DMS53 treated with DMSO at 0.1 percent for 48 hours (cell line): ENCODE measurements around the gene AAMP.

ENCODE experiments used
- DNase-seq: peaks from one replicate; lab custom pipeline; 2025; ENCODE audit not compliant: unreplicated experiment; lab: John Stamatoyannopoulos, UW

The AAMP gene

DNA sequence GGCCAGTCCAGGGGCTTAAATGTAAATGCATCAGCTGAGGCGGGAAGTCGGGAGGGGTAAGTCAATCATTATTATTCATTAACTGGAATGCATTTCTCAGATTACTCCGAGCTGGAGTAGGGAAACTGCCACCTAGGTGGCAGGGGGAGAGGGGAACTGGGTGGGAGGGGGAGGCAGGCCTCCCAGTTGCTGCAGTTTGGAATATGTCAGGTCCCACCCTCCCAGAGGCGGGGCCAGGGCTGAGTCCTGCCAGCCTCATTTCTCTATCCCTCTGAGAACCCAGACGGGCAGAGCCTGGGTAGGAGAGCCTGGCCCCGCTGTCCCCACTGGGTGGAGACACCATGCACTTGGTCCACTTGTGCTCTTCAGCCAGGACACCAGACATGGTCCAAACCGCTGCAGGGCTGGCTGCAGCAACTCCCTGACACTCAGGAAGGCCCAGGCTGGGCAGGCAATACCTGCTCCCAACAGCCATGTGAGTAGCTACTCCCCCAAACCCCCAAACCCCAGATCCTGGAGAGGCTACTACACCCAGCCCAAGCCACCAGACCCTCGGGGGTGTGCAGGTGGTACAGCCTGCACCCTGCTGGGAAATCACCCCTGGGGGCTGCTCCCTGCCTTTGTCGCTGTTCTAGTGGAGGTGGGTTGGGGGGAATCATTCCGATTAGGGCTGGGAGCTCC, 9.1 kb downstream of the AAMP start, which contains the start of gene GPBAR1:
Gene GPBAR1 (plus strand): TSS at position 274 of the 681 bp plus-strand sequence. CDS start 1,710 bp downstream, outside the sequence.
- peak; percentile 53 for DNase-seq

DNA sequence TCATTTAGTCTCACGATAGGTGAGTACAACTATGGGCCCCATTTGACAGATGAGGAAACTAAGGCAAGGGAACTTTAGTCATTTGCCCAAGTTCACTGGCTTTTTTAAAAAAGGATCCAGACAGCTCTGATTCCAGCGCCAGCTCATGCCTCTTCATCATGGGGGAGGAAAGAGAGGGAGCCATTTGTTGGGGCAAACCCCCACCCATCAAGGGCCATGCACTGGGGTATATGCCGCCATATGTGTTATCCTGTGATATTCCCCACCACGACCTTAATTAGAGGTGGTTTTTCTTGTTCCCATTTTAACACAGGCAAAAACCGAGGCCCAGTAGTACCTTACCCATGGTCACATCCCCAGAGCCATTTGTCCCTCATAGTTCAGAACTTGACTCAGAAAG, 9.8 kb downstream of the AAMP start:
- DNase-seq, result no peak

DNA sequence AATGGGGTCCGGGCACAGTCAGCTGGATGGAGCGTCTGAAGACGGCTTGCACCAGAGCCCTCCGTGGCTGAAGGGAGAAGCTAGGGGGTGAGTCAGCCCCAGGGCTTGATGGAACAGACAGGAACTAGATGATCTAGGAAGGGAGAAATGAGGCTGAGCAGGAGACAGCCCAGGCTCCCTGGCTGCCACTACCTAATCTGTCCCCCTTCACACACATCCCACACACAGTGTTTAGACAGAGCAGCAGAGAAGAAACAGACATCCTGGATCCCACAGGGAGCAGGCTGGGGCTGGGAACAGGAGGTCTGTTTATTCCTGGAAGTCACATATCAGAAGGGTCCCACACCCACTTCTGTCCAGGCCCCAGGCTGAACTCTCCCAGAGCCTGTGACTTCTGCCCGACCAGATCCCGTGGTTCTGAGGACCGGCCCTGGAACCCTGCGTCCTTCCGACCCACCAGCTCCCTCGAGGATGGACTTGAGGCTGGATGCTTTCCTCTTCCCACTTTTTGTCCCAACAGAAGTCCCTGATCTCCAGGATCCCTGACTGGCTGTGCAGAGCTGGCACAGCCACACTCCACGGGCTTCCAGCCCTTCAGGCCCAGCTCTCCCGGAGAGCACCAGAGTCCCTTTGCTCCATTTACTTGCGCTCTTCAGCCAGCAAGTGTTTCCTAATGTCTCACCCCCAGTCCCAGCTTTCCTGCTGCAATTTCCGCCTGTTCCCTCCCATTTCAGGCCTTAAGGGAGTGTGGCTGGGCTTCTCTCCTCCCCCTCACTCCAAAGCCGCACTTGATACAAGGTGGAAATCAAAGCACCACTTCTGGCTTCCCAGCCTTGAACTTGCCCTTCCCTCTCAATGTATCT, 10.6 kb downstream of the AAMP start:
- no peak for DNase-seq

DNA sequence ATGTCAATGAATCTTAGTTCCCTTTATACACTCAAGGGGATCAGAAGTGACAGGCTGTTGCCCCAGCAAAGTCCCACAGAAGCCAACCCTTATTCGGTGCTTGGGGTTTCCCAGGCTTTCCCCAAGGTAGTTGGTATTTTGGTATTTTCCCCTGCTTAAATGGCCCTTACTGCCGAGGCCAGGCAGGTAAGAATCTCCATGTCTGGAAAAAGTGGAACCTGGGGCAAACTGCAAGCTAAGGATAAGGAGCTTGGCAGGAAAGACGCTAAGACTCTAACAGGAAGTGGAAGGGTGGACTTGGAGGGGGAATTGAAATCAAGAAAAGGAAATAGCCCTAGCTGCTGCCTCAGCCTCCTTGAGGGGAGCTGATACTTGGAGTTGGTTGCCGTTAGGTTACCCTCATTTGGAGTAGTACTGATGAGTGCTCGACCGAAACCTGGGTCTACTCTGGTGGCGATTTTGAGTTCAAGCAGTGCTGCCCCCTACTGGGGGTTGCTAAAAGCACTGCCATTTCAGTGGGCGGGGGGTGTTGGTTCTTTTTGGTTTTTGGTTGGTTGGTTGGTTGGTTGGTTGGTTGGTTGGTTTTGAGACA, 12.5 kb downstream of the AAMP start:
- DNase-seq, result no peak

DNA sequence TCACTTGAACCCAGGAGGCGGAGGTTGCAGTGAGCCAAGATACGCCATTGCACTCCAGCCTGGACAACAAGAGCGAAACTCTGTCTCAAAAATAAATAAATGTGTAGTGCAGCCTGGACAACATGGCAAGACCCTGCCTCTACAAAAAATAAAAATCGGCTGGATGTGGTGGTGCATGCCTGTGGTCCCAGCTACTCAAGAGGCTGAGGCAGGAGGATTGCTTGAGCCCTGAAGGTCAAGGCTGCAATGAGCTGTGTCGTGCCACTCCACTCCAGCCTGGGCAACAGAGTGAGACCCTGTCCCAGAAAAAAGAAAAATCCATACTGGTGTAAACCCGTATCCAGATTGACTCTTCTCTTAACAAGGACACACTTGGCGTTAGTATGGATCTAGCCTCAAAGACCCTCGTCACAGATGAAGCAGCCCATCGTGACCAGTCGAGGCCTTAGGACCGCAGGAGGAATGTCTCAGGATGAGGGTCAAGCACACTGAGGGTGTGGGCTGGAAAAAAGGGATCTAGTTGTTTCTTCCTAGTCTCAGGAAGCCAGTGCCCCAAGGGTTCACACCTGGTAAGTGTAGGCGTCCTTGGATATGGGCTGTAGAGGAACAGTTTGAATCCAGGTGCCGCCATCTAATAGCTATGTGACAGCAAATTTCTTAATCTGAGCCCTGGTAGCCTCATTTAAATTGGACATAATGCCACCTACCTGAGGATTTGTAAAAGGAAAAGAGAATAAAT, 13.2 kb downstream of the AAMP start:
- DNase-seq, result no peak

DNA sequence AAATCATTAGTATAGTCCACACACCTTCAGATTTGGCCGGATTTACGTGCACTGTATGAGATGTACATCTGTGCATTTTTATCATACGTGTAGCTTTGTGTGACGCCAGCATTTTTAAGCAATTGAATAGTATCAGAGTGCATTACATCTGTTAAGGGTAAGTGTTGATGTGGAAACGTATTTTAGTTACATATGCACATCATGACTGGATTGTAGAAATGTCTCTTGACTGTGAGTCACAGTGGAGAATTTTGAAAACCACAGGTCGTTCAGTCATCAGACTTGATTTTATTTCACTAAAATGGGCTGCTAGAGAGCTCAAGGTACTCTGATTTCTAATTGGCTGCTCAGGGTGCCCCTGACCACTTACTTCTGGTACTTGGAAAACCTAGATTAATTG, 14.5 kb downstream of the AAMP start:
- DNase-seq, result no peak

DNA sequence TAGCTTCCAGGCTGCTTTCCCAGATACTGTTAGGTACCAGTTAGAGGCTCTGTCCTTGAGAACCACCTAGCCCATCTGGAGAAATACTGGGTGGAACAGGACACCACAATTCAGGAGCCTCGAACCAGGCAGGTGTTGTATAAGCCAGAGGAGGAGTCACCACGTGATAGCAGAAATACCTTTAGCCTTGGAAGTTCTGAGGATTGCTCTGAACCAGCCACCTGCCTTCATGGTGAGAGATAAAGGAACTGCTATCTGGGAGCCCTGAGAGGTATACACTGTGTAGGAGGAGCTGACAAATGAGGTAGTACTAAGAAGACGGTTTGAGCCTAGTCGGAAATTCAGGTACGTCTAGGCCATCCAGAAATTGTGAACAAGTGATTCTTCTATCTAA, 16.7 kb downstream of the AAMP start:
- DNase-seq, result no peak

DNA sequence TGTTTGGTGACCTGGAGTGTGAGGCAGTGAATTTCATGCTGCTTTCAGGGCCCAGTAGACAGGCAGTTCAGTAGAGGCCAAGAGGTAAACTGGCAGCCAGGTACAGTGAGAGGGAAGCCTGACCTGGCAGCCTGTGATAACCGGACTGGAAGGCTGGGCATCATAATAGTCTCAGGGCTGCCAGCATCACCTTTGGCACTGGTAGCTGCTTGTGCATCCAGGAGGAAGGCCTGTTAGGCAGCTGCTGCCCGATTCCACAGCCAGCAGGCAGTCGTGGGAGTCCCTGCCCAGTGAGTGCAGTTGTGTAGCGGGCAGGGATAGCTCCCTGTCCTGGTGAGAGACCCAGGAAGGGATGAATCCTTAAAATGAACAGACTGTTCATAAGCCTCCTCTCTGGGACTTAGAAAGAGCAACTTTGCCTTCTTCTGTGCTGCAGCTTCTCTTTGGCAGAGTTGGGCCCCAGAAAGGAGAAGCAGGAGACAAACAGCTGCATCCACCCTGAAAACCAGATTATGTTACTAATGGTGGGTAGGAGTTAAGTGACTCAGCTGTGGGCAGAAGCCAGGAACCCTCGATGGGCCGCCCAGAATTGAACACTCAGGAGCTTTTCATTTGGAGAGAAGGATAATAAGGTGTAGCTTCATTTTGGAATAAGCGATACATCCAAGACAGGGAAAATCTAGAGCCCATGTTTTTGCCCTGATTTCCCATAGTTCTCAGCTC, 17.3 kb downstream of the AAMP start:
- DNase-seq, result no peak

DNA sequence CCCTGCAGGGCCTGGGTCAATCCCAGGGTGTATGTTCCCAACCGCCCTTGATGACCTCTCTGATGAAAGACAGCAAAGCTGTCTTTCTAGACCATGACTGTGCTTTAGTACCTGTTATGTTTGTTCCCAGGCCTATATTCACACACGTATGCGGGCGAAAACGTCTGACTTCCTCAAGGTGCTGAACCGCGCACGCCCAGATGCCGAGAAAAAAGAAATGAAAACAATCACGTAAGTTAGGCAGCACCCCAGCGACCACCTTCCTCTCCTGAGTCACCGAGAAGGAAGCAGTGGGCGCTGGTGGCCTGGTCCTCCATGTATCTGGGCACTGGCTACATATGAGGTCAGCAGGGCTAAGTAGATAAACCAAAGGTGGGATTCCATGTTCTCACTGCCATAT, 20.2 kb downstream of the AAMP start:
- no peak for DNase-seq

DNA sequence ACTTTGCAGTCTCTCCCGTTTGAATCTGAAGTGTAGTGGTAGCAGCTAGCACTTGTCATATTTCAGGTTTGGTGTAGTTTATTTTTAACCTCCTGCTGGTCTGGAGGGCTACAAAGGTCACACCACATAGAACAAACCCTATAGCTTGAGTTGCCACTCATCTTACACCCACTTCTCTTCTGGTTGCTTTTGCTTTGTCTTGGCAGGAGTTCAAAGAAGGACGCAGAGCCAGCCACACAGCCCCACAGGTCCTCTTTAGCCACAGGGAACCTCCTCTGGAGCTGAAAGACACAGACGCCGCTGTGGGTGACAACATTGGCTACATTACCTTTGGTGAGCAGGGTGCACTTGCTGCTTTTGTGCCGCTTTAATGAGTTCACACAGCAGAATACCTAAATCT, 24.7 kb downstream of the AAMP start:
- DNase-seq, result no peak

DNA sequence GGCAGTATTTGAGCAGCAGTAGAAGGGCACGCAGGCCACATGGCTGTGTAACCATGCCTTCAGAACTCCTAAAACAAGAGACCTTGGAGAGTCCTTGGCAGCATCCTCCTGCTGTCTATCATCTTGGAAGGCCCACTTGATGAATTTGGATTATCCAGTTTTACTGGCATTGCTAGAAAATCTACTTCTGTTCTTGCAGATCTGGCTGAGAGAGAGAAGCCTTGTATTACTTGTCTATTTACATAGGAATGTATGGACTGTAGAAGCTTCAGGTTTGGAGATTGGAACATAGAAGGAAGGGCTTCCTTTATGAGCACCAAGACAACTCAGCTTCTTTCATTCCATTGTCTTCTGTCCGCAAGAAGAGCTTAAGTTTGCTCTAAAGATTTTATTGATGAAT, 25.3 kb downstream of the AAMP start:
- no peak for DNase-seq

DNA sequence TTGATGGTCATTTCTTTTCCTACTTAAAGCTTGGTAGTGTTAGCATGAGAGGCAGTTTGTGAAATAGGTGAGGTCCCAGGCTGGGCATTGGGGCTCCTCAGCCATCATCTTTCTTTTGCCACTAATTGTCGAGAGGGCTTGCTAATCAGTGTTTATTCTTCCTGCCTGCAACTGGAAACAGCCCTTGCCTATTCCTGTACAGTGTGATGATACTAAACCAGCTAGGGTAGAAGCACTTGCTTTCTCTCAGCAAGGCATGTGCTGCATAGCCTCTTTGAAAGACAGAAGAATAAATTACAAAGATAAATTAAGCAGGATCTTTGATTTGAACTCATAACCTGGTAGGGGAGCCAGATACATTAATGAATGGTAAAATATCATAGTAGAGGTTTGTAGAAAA, 25.7 kb downstream of the AAMP start:
- DNase-seq, result no peak

DNA sequence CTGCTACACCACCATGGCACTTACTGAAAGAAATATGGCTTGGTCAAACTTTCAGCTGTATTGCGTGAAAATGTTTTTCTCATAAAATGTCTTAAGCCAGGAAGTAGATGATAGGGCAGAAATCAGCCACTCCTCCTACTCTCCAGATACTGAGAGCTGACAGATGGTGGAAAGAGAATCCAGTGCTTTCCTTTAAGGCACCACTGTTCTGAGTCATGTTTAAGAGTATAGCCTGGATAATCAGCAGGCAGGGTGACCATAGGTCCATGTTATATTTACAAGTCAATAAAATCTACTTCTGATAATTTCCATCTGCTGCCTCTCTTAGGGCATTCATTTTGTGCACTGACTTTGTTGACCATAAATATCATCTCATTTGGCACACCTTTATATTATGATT, 31.1 kb downstream of the AAMP start:
- DNase-seq, result no peak

DNA sequence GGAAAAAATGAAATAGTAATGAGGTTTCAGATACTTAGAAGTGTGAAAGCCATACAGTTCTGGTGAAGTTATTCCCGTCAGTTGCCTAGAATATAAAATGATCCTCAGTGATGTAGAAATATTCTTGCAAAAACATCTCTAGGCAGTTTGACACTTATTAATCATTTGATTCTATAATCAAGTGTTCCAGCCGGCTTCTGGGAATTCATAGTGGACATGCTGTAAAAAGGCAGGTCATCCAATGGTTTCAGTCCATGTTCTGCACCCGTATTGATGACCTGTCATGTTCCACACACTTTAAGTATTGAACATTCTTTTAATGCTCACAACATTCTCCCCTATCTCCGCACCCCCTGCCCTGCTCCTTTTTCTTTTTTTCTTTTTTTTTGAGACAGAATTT, 33.1 kb downstream of the AAMP start:
- no peak for DNase-seq

DNA sequence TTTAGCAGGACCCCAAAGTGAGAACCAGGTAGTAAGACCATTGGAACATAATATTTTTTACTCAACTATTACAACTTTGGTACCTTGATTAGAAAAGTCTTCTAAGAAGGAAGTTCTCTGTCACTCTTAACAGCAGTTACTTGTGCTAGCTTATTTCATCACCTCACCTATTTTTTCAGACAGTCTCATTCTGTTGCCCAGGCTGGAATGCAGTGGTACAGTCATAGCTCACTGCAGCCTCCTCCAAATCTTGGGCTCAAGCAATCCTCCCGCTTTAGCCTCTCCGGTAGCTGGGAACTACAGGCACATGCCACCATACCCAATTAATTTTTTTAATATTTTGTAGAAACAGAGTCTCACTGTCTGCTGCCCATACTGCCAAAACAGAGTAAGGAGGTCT, 34.9 kb downstream of the AAMP start:
- DNase-seq, result no peak

DNA sequence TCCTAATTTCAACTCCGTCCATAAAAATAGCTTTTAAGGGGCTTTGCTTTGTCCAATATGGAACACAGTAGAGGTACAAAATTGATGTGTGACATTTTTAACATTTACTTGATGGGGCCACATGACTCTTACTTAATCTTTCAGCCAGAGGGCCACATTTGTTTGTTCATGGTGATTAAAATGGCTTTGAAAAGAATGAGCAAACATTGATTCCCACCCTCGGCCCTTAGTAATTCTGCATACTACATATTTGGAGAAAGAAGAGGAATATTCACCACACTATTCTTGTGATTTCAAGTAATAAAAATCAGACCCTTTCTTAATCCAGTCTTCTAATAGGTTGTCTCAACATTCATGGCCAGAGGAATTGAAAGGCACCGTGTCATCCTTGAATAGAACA, 35.4 kb downstream of the AAMP start:
- DNase-seq, result no peak

DNA sequence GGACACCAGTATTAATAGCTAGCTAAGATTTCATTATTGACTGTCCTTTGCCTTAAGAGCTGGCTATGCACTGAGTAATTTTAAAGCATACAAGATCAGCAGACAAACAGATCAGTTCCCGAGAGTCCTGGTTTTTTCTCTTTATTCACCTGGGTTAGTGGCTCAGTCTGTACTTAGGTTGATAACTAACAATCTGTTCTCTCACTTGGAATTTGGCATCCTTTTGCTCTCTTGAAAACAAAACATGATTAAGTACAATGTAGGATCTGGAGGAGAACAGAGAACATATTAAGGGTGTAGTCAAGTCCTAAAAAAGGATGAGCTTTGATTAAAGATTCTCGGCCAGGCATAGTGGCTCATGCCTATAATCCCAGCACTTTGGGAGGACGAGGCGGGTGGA, 36.4 kb downstream of the AAMP start:
- no peak for DNase-seq

DNA sequence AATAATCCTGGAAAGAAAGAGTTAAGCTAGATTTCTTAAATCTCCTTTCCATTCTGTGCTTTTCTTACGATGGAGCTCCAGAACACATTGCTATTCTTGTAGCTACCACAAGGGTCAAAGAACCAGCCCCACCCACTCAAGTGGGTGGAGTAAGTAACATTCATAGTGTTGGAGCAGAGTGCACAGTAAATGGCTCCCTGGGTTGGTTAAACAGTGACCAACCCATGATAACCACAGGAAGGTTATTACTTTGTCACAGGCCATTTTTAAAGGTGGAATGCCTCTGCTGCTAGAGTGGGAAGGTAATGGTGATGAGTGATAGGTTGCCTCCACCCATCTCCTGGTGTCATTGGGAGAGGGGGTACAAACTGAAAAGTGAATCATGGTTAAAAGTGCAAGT, 39.1 kb downstream of the AAMP start:
- DNase-seq, result no peak

DNA sequence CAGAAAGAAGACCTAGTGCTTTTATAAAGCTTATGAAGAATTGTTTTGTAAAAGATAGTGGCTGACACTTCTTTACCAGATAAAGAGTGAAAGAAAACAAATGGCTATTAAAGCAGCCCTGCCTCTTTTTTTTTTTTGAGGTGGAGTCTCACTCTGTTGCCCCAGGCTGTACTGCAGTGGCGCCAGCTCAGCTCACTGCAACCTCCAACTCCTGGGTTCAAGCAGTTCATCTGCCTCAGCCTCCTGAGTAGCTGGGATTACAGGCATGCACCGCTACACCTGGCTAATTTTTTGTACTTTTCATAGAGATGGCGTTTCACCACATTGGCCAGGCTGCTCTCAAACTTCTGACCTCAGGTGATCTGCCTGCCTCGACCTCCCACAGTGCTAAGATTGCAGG, 40.1 kb downstream of the AAMP start:
- DNase-seq, result no peak

DNA sequence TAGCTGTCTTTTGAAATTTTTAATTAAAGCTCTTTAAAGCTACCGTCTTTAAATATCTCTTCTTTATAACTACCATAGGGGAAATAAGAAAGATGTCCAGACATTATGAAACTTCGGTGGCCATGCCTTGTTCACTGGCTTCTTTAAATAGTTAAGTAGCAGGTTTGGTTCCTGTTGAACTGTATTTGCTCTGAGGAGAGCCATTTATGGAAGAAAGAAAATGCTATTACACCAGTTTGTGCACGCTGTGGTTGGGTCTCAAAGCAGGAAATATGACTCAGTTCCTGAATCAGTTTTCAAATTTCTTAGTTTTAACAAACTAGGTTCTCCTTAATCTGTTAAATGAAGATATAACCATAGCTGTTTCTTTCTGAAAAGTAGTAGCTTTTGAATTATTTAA, 40.7 kb downstream of the AAMP start:
- no peak for DNase-seq
